Neural progenitor cell (in vitro differentiated cells): ENCODE results near the gene SMIM10. TPM values are rescaled to one million over a fixed set of nuclear protein-coding genes. Genes with fewer than 3 reads are reported as not detected.
"Not testable (repeated sequence)": the region's sequence is repeated elsewhere in the genome, so short reads cannot be mapped to it uniquely, and the experiment has no call there.

Experiments used
- DNase-seq: peaks from one replicate; pipeline ENCODE4 v3.0.0-alpha.2; 2016; ENCODE audit warnings: low spot score
- H2AFZ ChIP-seq: fragments of 200-600 bp; sonication (generic); replicated peaks from 2 replicates; pipeline ENCODE4 v1.6.1; 2016; ENCODE audit warnings: antibody characterized with exemption
- H3F3A ChIP-seq: fragments of 200-600 bp; sonication (generic); 2 replicates; pipeline ENCODE4 v1.6.1; 2016; ENCODE audit warnings: antibody characterized with exemption, low read depth
- H3K27ac ChIP-seq: fragments of 200-600 bp; sonication (generic); 2 replicates; pipeline ENCODE4 v1.5.1; 2016; ENCODE audit warnings: mild to moderate bottlenecking
- H3K27me3 ChIP-seq: fragments of 200-600 bp; sonication (generic); 2 replicates; pipeline ENCODE4 v1.6.1; 2016; ENCODE audit warnings: mild to moderate bottlenecking, moderate library complexity
- H3K36me3 ChIP-seq: fragments of 200-600 bp; sonication (generic); 2 replicates; pipeline ENCODE4 v1.5.1; 2016
- H3K4me1 ChIP-seq: fragments of 200-600 bp; sonication (generic); 2 replicates; pipeline ENCODE4 v1.6.1; 2016; ENCODE audit warnings: mixed run types
- H3K4me2 ChIP-seq: fragments of 200-600 bp; sonication (generic); 2 replicates; pipeline ENCODE4 v1.6.1; 2016
- H3K4me3 ChIP-seq: fragments of 200-600 bp; sonication (generic); 2 replicates; pipeline ENCODE4 v1.5.1; 2016
- H3K79me2 ChIP-seq: fragments of 200-600 bp; sonication (generic); 2 replicates; pipeline ENCODE4 v1.6.1; 2016; ENCODE audit warnings: low read depth
- H3K9ac ChIP-seq: fragments of 200-600 bp; sonication (generic); 2 replicates; pipeline ENCODE4 v1.6.1; 2016
- H3K9me3 ChIP-seq: fragments of 200-600 bp; sonication (generic); 2 replicates; pipeline ENCODE4 v1.5.1; 2016; ENCODE audit warnings: low read depth
- H4K20me1 ChIP-seq: fragments of 200-600 bp; sonication (generic); 2 replicates; pipeline ENCODE4 v1.6.1; 2016; ENCODE audit warnings: low read depth
- H3K27ac Mint-ChIP-seq: 3 replicates; pipeline ENCODE4 v1.8.0; 2021; ENCODE audit warnings: mixed read lengths
- H3K27me3 Mint-ChIP-seq: 2 replicates; pipeline ENCODE4 v1.8.0; 2022; ENCODE audit warnings: low read depth, mild to moderate bottlenecking, inconsistent platforms, moderate library complexity, mixed read lengths; ENCODE audit not compliant: insufficient read depth
- H3K36me3 Mint-ChIP-seq: 3 replicates; pipeline ENCODE4 v1.8.0; 2021; ENCODE audit warnings: mixed read lengths
- H3K4me1 Mint-ChIP-seq: 3 replicates; pipeline ENCODE4 v1.8.0; 2021; ENCODE audit warnings: mixed read lengths
- H3K4me3 Mint-ChIP-seq: 3 replicates; pipeline ENCODE4 v1.8.0; 2021; ENCODE audit warnings: mild to moderate bottlenecking, moderate library complexity, mixed read lengths
- H3K9me3 Mint-ChIP-seq: 3 replicates; pipeline ENCODE4 v1.8.0; 2020; ENCODE audit warnings: mixed read lengths
- CTCF ChIP-seq: fragments of 200-600 bp; sonication (generic); IDR thresholded peaks from 2 replicates; pipeline ENCODE4 v1.5.1; 2017; ENCODE audit warnings: antibody characterized with exemption, mild to moderate bottlenecking
- EZH2 ChIP-seq: fragments of 200-600 bp; sonication (generic); IDR thresholded peaks from 2 replicates; pipeline ENCODE4 v1.6.1; 2017; ENCODE audit warnings: antibody characterized with exemption, mild to moderate bottlenecking, moderate library complexity
- EZH2phosphoT487 ChIP-seq: fragments of 200-600 bp; sonication (generic); IDR thresholded peaks from 2 replicates; pipeline ENCODE4 v1.6.1; 2017; ENCODE audit warnings: antibody characterized with exemption
- total RNA-seq: library from RNA; depleted of rRNA; stranded (reverse); fragments of >200 nt; gene quantifications from 2 replicates; pipeline ENCODE4 v1.2.3, GENCODE V29; 2015; ENCODE audit warnings: low replicate concordance

Gene SMIM10
- total RNA-seq, 1 donor from 2014 or later, result not detected

GRCh38 chrX:134949271-134949670 is 41.5 kb upstream of the SMIM10 start:
- no peak for DNase-seq
- H3K4me2 ChIP-seq, result no peak overlapping the region
- no peaks in the 10 kb centered on the region for H3K4me1 ChIP-seq
- H3K27ac ChIP-seq, result no peak overlapping the region
- no peaks in the 10 kb centered on the region for H3K27me3 ChIP-seq
- TF ChIP-seq EZH2, result no peak
- TF ChIP-seq EZH2phosphoT487, result no peak
- TF ChIP-seq CTCF, result no peak
- H4K20me1 ChIP-seq, result no peaks in the 10 kb centered on the region
- Mint-ChIP-seq H3K36me3 (no peaks in the 10 kb centered on the region), H3K4me1 (peaks cover 3% of the 10 kb centered on the region), H3K9me3 (peaks cover 4% of the 10 kb centered on the region), H3K27me3 (no peaks in the 10 kb centered on the region), H3K4me3 (no peak overlapping the region), H3K27ac (no peak overlapping the region)
- no peak overlapping the region for H2AFZ ChIP-seq
- no peaks in the 10 kb centered on the region for H3K36me3 ChIP-seq
- H3K4me3 ChIP-seq, result no peak overlapping the region
- H3K79me2 ChIP-seq, result no peaks in the 10 kb centered on the region
- no peak overlapping the region for H3K9ac ChIP-seq
- H3F3A ChIP-seq, result no peaks in the 10 kb centered on the region
- H3K9me3 ChIP-seq, result no peaks in the 10 kb centered on the region

- no peaks in the 10 kb centered on the region for H3K27me3 Mint-ChIP-seq
- H3K36me3 Mint-ChIP-seq, result no peaks in the 10 kb centered on the region
- H3K27ac Mint-ChIP-seq, result no peak overlapping the region
- Histone ChIP-seq H3K4me3 (no peak overlapping the region), H3K9me3 (no peaks in the 10 kb centered on the region), H3K4me1 (no peaks in the 10 kb centered on the region), H2AFZ (no peak overlapping the region), H3K9ac (no peak overlapping the region), H4K20me1 (no peaks in the 10 kb centered on the region), H3K27me3 (no peaks in the 10 kb centered on the region), H3K27ac (no peak overlapping the region), H3K36me3 (no peaks in the 10 kb centered on the region), H3K79me2 (no peaks in the 10 kb centered on the region), H3F3A (no peaks in the 10 kb centered on the region), H3K4me2 (no peak overlapping the region)
- H3K4me3 Mint-ChIP-seq, result no peak overlapping the region
- DNase-seq, result no peak
- H3K9me3 Mint-ChIP-seq, result peaks cover 3% of the 10 kb centered on the region
- H3K4me1 Mint-ChIP-seq, result peaks cover 3% of the 10 kb centered on the region
- TF ChIP-seq EZH2 (no peak), EZH2phosphoT487 (no peak), CTCF (no peak)
Measured at GRCh38 chrX:134957836-134958235, 33.0 kb upstream of the SMIM10 start.

- H3K9me3 Mint-ChIP-seq, H3K27me3 ChIP-seq: not testable (repeated sequence)
Measured at GRCh38 chrX:134960366-134960765, 30.4 kb upstream of the SMIM10 start.

GRCh38 chrX:134963041-134963440 is 27.8 kb upstream of the SMIM10 start:
- DNase-seq, result no peak
- H3K36me3 Mint-ChIP-seq, result no peaks in the 10 kb centered on the region
- H3K27ac Mint-ChIP-seq, result no peak overlapping the region
- H3K27me3 ChIP-seq, result no peaks in the 10 kb centered on the region
- no peak overlapping the region for H3K4me2 ChIP-seq
- H3K9me3 ChIP-seq, result no peaks in the 10 kb centered on the region
- H3K4me1 ChIP-seq, result no peaks in the 10 kb centered on the region
- peaks cover 3% of the 10 kb centered on the region for H3K4me1 Mint-ChIP-seq
- H3K9me3 Mint-ChIP-seq, result peaks cover 3% of the 10 kb centered on the region
- H3K9ac ChIP-seq, result no peak overlapping the region
- TF ChIP-seq EZH2phosphoT487, result no peak
- no peak for TF ChIP-seq EZH2
- TF ChIP-seq CTCF, result no peak
- no peaks in the 10 kb centered on the region for H3K27me3 Mint-ChIP-seq
- H3K27ac ChIP-seq, result no peak overlapping the region
- no peaks in the 10 kb centered on the region for H4K20me1 ChIP-seq
- no peaks in the 10 kb centered on the region for H3K79me2 ChIP-seq
- H3K4me3 Mint-ChIP-seq, result no peak overlapping the region
- no peaks in the 10 kb centered on the region for H3K36me3 ChIP-seq
- H2AFZ ChIP-seq, result no peak overlapping the region
- no peak overlapping the region for H3K4me3 ChIP-seq
- no peaks in the 10 kb centered on the region for H3F3A ChIP-seq

More at GRCh38 chrX:134960366-134960765, 30.4 kb upstream of the SMIM10 start:
- H3K36me3 Mint-ChIP-seq, DNase-seq, H3F3A ChIP-seq, H3K27ac ChIP-seq, H3K4me1 Mint-ChIP-seq, H3K4me3 Mint-ChIP-seq, H3K27ac Mint-ChIP-seq, H3K79me2 ChIP-seq, H3K4me1 ChIP-seq, H3K4me3 ChIP-seq, H3K4me2 ChIP-seq, H3K9ac ChIP-seq, H3K27me3 Mint-ChIP-seq, H2AFZ ChIP-seq, H3K9me3 ChIP-seq, H3K36me3 ChIP-seq, H4K20me1 ChIP-seq: not testable (repeated sequence)
